Thoracic aorta (tissue), 2 donors: Measurements from ENCODE around the gene SKIDA1. TPM values are rescaled to one million over a fixed set of nuclear protein-coding genes. Genes with fewer than 3 reads are reported as not detected.
A peak's percentile ranks its signal among the peaks of the same experiment; 100 is the strongest.
"Not testable (repeated sequence)": the region's sequence is repeated elsewhere in the genome, so short reads cannot be mapped to it uniquely, and the experiment has no call there.

Experiments used
- ATAC-seq: fragments of 150-250 bp; one replicate; pipeline ENCODE4 v1.8.0; 2017; ENCODE audit warnings: low read depth; ENCODE audit not compliant: insufficient number of reproducible peaks, low FRiP score
- DNase-seq: peaks from one replicate; pipeline ENCODE4 v3.0.0-alpha.2; 2020; ENCODE audit warnings: low spot score
- H3K27ac ChIP-seq, 2 donors: fragments of 200-600 bp; sonication (generic); 1 replicate in 1 of 2; 2 replicates in 1 of 2; pipeline ENCODE4 v1.5.1; 2016; ENCODE audit warnings: mild to moderate bottlenecking in 2 of 2, moderate library complexity in 2 of 2
- H3K27me3 ChIP-seq: fragments of 200-600 bp; sonication (generic); replicated peaks from 2 replicates; pipeline ENCODE4 v1.6.0; 2016; ENCODE audit warnings: mild to moderate bottlenecking; ENCODE audit not compliant: insufficient read depth
- H3K36me3 ChIP-seq: fragments of 200-600 bp; sonication (generic); one replicate; pipeline ENCODE4 v1.5.1; 2016
- H3K4me1 ChIP-seq, 2 donors: fragments of 200-600 bp; sonication (generic); 1 replicate in 1 of 2; 2 replicates in 1 of 2; pipeline versions ENCODE4 v1.5.1 to v1.6.0; 2016; ENCODE audit warnings: low read depth in 2 of 2, mild to moderate bottlenecking in 1 of 2; ENCODE audit not compliant: control insufficient read depth in 1 of 2
- H3K4me3 ChIP-seq: fragments of 200-600 bp; sonication (generic); 2 replicates; pipeline ENCODE4 v1.5.1; 2016; ENCODE audit warnings: mild to moderate bottlenecking
- H3K9me3 ChIP-seq: fragments of 200-600 bp; sonication (generic); 2 replicates; pipeline ENCODE4 v1.5.1; 2016
- total RNA-seq, 2 donors: library from RNA; depleted of rRNA; stranded (reverse); fragments of >200 nt; gene quantifications; one replicate each; pipeline versions ENCODE4 v1.1.0 to v1.2.3, GENCODE V29; 2016
- TF ChIP-seq, protein P1 (sequence below): fragments of 200-600 bp; sonication (generic); IDR thresholded peaks from one replicate; pipeline ENCODE4 v1.5.1; 2019; ENCODE audit warnings: antibody characterized with exemption

The SKIDA1 gene
- total RNA-seq, 2 donors from 2014 or later: 0.71 to 5.3 TPM

GRCh38 chr10:21552638-21553037 lies 27.2 kb upstream of the SKIDA1 start:
- ATAC-seq: no peak
- H3K36me3 ChIP-seq: peaks cover 13% of the 10 kb centered on the region
- TF ChIP-seq, protein P1, sequence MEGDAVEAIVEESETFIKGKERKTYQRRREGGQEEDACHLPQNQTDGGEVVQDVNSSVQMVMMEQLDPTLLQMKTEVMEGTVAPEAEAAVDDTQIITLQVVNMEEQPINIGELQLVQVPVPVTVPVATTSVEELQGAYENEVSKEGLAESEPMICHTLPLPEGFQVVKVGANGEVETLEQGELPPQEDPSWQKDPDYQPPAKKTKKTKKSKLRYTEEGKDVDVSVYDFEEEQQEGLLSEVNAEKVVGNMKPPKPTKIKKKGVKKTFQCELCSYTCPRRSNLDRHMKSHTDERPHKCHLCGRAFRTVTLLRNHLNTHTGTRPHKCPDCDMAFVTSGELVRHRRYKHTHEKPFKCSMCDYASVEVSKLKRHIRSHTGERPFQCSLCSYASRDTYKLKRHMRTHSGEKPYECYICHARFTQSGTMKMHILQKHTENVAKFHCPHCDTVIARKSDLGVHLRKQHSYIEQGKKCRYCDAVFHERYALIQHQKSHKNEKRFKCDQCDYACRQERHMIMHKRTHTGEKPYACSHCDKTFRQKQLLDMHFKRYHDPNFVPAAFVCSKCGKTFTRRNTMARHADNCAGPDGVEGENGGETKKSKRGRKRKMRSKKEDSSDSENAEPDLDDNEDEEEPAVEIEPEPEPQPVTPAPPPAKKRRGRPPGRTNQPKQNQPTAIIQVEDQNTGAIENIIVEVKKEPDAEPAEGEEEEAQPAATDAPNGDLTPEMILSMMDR: no peak

GRCh38 chr10:21547246-21547645 lies 21.8 kb upstream of the SKIDA1 start:
- TF ChIP-seq, protein P1: no peak
- ATAC-seq (no peak), DNase-seq (no peak)
- Histone ChIP-seq H3K27ac (no peak overlapping the region), H3K27me3 (no peaks in the 10 kb centered on the region), H3K4me1 (peaks cover 5 to 13% of the 10 kb centered on the region in 2 donors), H3K4me3 (no peak overlapping the region), H3K9me3 (no peaks in the 10 kb centered on the region), H3K36me3 (peaks cover 22% of the 10 kb centered on the region)

More at GRCh38 chr10:21552638-21553037, 27.2 kb upstream of the SKIDA1 start:
- no peak overlapping the region for H3K27ac ChIP-seq
- no peaks in the 10 kb centered on the region for H3K27me3 ChIP-seq
- no peak overlapping the region for H3K4me3 ChIP-seq
- no peak for DNase-seq
- H3K9me3 ChIP-seq: no peaks in the 10 kb centered on the region
- peaks cover 5 to 13% of the 10 kb centered on the region in 2 donors for H3K4me1 ChIP-seq

GRCh38 chr10:21540701-21541100 lies 15.2 kb upstream of the SKIDA1 start:
- DNase-seq, H3K4me3 ChIP-seq, ATAC-seq, H3K27ac ChIP-seq, H3K9me3 ChIP-seq, H3K27me3 ChIP-seq: not testable (repeated sequence)
- Histone ChIP-seq H3K36me3 (peaks cover 42% of the 10 kb centered on the region), H3K4me1 (peaks cover 3 to 12% of the 10 kb centered on the region in 2 donors)

- Histone ChIP-seq H3K36me3 (peaks cover 23% of the 10 kb centered on the region), H3K4me1 (peaks cover 10 to 24% of the 10 kb centered on the region in 2 donors), H3K27ac (no peak overlapping the region), H3K9me3 (no peaks in the 10 kb centered on the region), H3K4me3 (no peak overlapping the region), H3K27me3 (no peaks in the 10 kb centered on the region)
- TF ChIP-seq, protein P1: no peak
- ATAC-seq: no peak
- no peak for DNase-seq
Measured at GRCh38 chr10:21536874-21537273, 11.4 kb upstream of the SKIDA1 start.

- H3K4me3 ChIP-seq: peak overlapping the region; percentile 78
- not testable (repeated sequence) for H3K9me3 ChIP-seq, DNase-seq, ATAC-seq, H3K27me3 ChIP-seq
- peak overlapping the region; percentile 5 to 67 for H3K27ac ChIP-seq
- H3K36me3 ChIP-seq: peaks cover 17% of the 10 kb centered on the region
- peaks cover 10 to 24% of the 10 kb centered on the region in 2 donors for H3K4me1 ChIP-seq
Measured at GRCh38 chr10:21535976-21536375, 10.5 kb upstream of the SKIDA1 start.

GRCh38 chr10:21535494-21535965 lies 10.0 kb upstream of the SKIDA1 start:
- H3K4me1 ChIP-seq: peaks cover 10 to 24% of the 10 kb centered on the region in 2 donors
- DNase-seq (no peak), ATAC-seq (no peak)
- H3K9me3 ChIP-seq: no peaks in the 10 kb centered on the region
- H3K4me3 ChIP-seq: peak overlapping the region; percentile 78
- peak overlapping the region; percentile 5 to 67 for H3K27ac ChIP-seq
- H3K27me3 ChIP-seq: no peaks in the 10 kb centered on the region
- peaks cover 12% of the 10 kb centered on the region for H3K36me3 ChIP-seq
- TF ChIP-seq, protein P1: no peak
